Upper lobe of left lung (tissue), 4 donors: ENCODE results near the gene NDUFA11.

ENCODE experiments used
- CTCF ChIP-seq, 6 experiments: fragments of 450-650 bp in 4 of 6; fragments of 200-600 bp in 2 of 6; sonication (generic) in 2 of 6; IDR thresholded peaks; one replicate each; pipeline ENCODE4 v1.5.1; 2016 to 2019; ENCODE audit warnings: antibody characterized with exemption in 6 of 6
- POLR2A ChIP-seq, 4 donors: fragments of 450-650 bp; IDR thresholded peaks; one replicate each; pipeline ENCODE4 v1.5.1; 2016 to 2017; ENCODE audit warnings: antibody characterized with exemption in 4 of 4, mild to moderate bottlenecking in 2 of 4

DNA sequence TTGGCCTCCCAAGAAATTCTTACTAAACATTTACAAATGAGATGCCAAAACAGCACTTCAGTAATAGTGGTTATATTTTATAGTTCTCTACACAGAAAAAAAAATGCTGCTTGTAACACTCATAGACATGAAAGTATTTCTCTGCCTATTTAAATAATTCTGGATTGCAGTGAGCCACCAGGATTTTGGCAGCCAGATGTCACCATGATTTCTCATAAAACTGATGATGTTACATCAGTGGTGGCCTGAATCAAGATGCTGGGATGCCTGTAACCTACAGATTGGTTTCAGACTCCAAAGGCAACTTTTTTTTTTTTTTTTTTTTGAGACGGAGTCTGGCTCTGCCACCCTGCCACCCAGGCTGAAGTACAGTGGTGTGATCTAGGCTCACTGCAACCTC, 7.8 kb upstream of the NDUFA11 start:
- TF ChIP-seq CTCF (IDR thresholded peaks at IDR 0.05) (no peak), POLR2A (IDR thresholded peaks at IDR 0.05) (no peak)
